Naive thymus-derived CD8-positive, alpha-beta T cell (primary cell): ENCODE results near the gene POLDIP3. TPM values are rescaled to one million over a fixed set of nuclear protein-coding genes. Genes with fewer than 3 reads are reported as not detected.
"Not testable (repeated sequence)": the region's sequence is repeated elsewhere in the genome, so short reads cannot be mapped to it uniquely, and the experiment has no call there.

Source experiments
- ATAC-seq, 2 donors: fragments of 150-1000 bp; cut with Tn5 transposase in 1 of 2; sonication (Bioruptor Pico), chemical (Tn5 transposase) in 1 of 2; 1 replicate in 1 of 2; 2 replicates in 1 of 2; pipeline ENCODE4 v1.10.0; 2021; ENCODE audit warnings: mild to moderate bottlenecking in 2 of 2, moderate library complexity in 2 of 2
- POLR2A ChIA-PET: fragments of 350-600 bp; sonication (Branson Sonifier 250); formaldehyde crosslinking; loops from one replicate; lab custom pipeline; 2021; ENCODE audit warnings: antibody characterized with exemption; lab: Charles Lee
- DNase-seq, 10 donors: peaks; one replicate each; pipeline versions ENCODE4 v3.0.0 to v3.0.0-alpha.2; 2020 to 2022
- H3K27ac Mint-ChIP-seq, 10 donors: one replicate each; pipeline ENCODE4 v1.8.0; 2020 to 2022; ENCODE audit warnings: mild to moderate bottlenecking in 10 of 10, mixed read lengths in 10 of 10, moderate library complexity in 4 of 10, inconsistent platforms in 1 of 10
- H3K27me3 Mint-ChIP-seq, 5 donors: one replicate each; pipeline ENCODE4 v1.8.0; 2021 to 2022; ENCODE audit warnings: mixed read lengths in 5 of 5
- H3K36me3 Mint-ChIP-seq, 3 donors: one replicate each; pipeline ENCODE4 v1.8.0; 2020 to 2022; ENCODE audit warnings: mixed read lengths in 3 of 3, mild to moderate bottlenecking in 2 of 3, inconsistent platforms in 1 of 3
- H3K4me1 Mint-ChIP-seq, 4 donors: one replicate each; pipeline ENCODE4 v1.8.0; 2021 to 2022; ENCODE audit warnings: mixed read lengths in 4 of 4
- H3K4me3 Mint-ChIP-seq, 10 donors: one replicate each; pipeline ENCODE4 v1.8.0; 2020 to 2022; ENCODE audit warnings: mild to moderate bottlenecking in 10 of 10, mixed read lengths in 10 of 10, moderate library complexity in 6 of 10, inconsistent platforms in 1 of 10
- H3K9me3 Mint-ChIP-seq, 9 donors: one replicate each; pipeline ENCODE4 v1.8.0; 2020 to 2022; ENCODE audit warnings: mixed read lengths in 9 of 9, mild to moderate bottlenecking in 3 of 9, inconsistent platforms in 1 of 9, moderate library complexity in 1 of 9
- polyA plus RNA-seq, 3 donors: library from polyadenylated mRNA; unstranded; fragments of 300-500 nt; fragmentation: Illumina TruSeq; gene quantifications; one replicate each; pipeline ENCODE4 v1.2.3, GENCODE V29; 2021
- total RNA-seq, 8 experiments: library from RNA in 2 of 8; stranded (reverse) in 2 of 8; gene quantifications; one replicate each; pipeline ENCODE4 v1.2.3 and lab custom pipeline; 2021 to 2026

The POLDIP3 gene
- total and polyA plus RNA-seq, 5 experiments from 2014 or later: 60.7 to 93.6 (median 81.1) TPM

GRCh38 chr22:42537199-42537831 lies 77.4 kb downstream of the POLDIP3 start:
- H3K9me3 Mint-ChIP-seq, H3K36me3 Mint-ChIP-seq, DNase-seq, H3K27me3 Mint-ChIP-seq, POLR2A ChIA-PET: not testable (repeated sequence)
- H3K4me3 Mint-ChIP-seq: peak overlapping the region in 1 of 10 donors; percentile 67
- peak overlapping the region in 2 of 10 donors; percentile 43 to 59 for H3K27ac Mint-ChIP-seq
- ATAC-seq: peak; percentile 38 to 57
- peaks cover 2 to 51% (median 7%) of the 10 kb centered on the region in 4 donors for H3K4me1 Mint-ChIP-seq

DNA sequence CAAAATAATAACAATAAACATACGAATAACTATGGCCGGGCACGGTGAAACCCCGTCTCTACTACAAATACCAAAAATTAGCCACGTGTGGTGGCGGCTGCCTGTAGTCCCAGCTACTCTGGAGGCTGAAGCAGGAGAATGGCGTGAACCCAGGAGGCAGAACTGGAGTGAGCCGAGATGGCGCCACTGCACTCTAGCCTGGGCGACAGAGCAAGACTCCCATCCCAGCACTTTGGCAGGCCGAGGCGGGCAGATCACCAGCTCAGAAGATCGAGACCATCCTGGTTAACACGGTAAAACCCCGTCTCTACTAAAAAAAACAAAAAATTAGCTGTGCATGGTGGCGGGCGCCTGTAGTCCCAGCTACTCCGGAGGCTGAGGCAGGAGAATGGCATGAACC lies 78.0 kb downstream of the POLDIP3 start:
- H3K36me3 Mint-ChIP-seq, POLR2A ChIA-PET, H3K9me3 Mint-ChIP-seq, DNase-seq, ATAC-seq, H3K27me3 Mint-ChIP-seq: not testable (repeated sequence)
- H3K27ac Mint-ChIP-seq: peak overlapping the region in 2 of 10 donors; percentile 43 to 59
- H3K4me1 Mint-ChIP-seq: peaks cover 2 to 52% (median 7%) of the 10 kb centered on the region in 4 donors
- peak overlapping the region in 1 of 10 donors; percentile 67 for H3K4me3 Mint-ChIP-seq

GRCh38 chr22:42536166-42536565 lies 78.5 kb downstream of the POLDIP3 start:
- DNase-seq: no peak
- Mint-ChIP-seq H3K27me3 (no peaks in the 10 kb centered on the region), H3K36me3 (no peaks in the 10 kb centered on the region), H3K27ac (peak overlapping the region in 1 of 10 donors; percentile 29), H3K4me3 (peak overlapping the region in 1 of 10 donors; percentile 26), H3K4me1 (peaks cover 2 to 52% (median 7%) of the 10 kb centered on the region in 4 donors), H3K9me3 (no peaks in the 10 kb centered on the region)
- no peak for ATAC-seq
- POLR2A ChIA-PET: no interaction called here

DNA sequence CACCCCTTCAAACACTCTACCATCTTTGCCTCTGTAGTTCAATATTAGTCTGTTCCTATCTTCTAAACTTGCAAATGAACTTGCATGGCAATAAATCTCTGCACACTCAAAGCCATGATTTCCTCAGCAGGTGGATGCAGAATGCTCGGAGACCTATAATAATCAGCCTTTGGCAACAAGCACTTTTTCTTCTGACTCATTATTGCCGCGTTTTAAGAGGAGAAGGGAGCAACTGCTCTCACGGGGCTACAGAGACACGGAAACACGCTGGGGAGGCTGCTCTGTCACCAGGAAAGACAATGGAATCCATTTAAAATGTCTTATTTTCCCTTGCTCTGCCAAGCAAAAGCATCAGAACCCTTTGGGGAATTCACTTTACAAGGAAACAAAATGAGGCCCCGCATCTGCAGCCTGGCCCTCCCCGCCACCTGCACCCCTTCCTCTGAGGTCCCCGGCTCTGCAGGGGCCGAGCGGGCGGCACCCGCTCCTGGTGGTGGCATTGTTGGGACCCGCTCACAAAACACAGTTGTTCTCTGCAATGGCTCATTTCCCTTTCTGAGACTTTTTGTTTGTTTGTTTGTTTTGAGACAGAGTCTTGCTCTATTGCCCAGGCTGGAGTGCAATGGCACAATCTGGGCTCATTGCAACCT lies 79.5 kb downstream of the POLDIP3 start:
- H3K9me3 Mint-ChIP-seq, H3K4me3 Mint-ChIP-seq, POLR2A ChIA-PET, H3K27me3 Mint-ChIP-seq, H3K27ac Mint-ChIP-seq, DNase-seq, H3K36me3 Mint-ChIP-seq, ATAC-seq: not testable (repeated sequence)
- peaks cover 2 to 52% (median 7%) of the 10 kb centered on the region in 4 donors for H3K4me1 Mint-ChIP-seq

Other genes with a start within 250 kb of the POLDIP3 start
- under 1 TPM; 0.23 to 0.25 TPM for gene NFAM1, start 182.5 kb downstream of the POLDIP3 start, total RNA-seq
- not detected for gene NFAM1, start 182.5 kb downstream of the POLDIP3 start, polyA plus RNA-seq
- 10 to 100 TPM; 57.4 to 66.2 TPM for gene RRP7A, start 95.1 kb downstream of the POLDIP3 start, total RNA-seq
- 10 to 100 TPM; 38.2 to 61.8 (median 52.1) TPM for gene RRP7A, start 95.1 kb downstream of the POLDIP3 start, polyA plus RNA-seq
- under 1 TPM; 0.69 to 0.81 TPM for gene SERHL2, start 60.9 kb downstream of the POLDIP3 start, total RNA-seq
- gene SERHL2, start 60.9 kb downstream of the POLDIP3 start, polyA plus RNA-seq: under 1 TPM in 2 of 3 donors, not detected in 1; 0.43 to 0.44 TPM
- 1 to 10 TPM; 2.6 to 3.0 TPM for gene ATP5MGL, start 25.7 kb upstream of the POLDIP3 start, total RNA-seq
- under 1 TPM in 1 of 3 donors, not detected in 2; 0.23 TPM for gene ATP5MGL, start 25.7 kb upstream of the POLDIP3 start, polyA plus RNA-seq
- gene CYB5R3, start 34.5 kb upstream of the POLDIP3 start, total RNA-seq: 10 to 100 TPM; 34.7 to 36.5 TPM
- gene CYB5R3, start 34.5 kb upstream of the POLDIP3 start, polyA plus RNA-seq: 10 to 100 TPM; 37.1 to 70.2 (median 37.9) TPM
- gene A4GALT, start 106.0 kb upstream of the POLDIP3 start, total RNA-seq: not detected
- gene A4GALT, start 106.0 kb upstream of the POLDIP3 start, polyA plus RNA-seq: not detected
- 10 to 100 TPM; 32.9 to 34.1 TPM for gene ARFGAP3, start 242.4 kb upstream of the POLDIP3 start, total RNA-seq
- 10 to 100 TPM; 22.3 to 44.7 (median 25.1) TPM for gene ARFGAP3, start 242.4 kb upstream of the POLDIP3 start, polyA plus RNA-seq